HG03196 (cell line): ENCODE data around the gene TBK1.
"Not testable (repeated sequence)": the region's sequence is repeated elsewhere in the genome, so short reads cannot be mapped to it uniquely, and the experiment has no call there.

Experiments
- ATAC-seq: cut with Tn5 transposase; IDR thresholded peaks from one replicate; pipeline ENCODE4 v1.9.1; 2021; ENCODE audit not compliant: unreplicated experiment

TBK1 gene

DNA sequence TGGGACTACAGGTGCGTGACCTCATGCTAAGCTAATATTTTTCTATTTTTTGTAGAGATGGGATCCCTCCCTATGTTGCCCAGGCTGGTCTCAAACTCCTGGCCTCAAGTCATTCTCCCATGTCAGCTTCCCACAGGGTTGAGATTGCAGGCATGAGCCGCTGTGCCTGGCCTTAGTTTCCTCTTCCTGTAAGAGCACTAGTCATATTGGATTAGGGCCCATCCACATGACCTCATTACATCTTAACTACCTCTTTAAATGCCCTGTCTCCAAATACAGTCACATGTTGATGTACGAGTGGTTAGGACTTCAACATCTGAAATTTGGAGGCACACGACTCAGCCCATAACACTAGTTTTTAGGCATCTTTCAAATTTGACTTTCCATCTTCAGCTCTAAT is 86.2 kb downstream of the TBK1 start:
- ATAC-seq: no peak

DNA sequence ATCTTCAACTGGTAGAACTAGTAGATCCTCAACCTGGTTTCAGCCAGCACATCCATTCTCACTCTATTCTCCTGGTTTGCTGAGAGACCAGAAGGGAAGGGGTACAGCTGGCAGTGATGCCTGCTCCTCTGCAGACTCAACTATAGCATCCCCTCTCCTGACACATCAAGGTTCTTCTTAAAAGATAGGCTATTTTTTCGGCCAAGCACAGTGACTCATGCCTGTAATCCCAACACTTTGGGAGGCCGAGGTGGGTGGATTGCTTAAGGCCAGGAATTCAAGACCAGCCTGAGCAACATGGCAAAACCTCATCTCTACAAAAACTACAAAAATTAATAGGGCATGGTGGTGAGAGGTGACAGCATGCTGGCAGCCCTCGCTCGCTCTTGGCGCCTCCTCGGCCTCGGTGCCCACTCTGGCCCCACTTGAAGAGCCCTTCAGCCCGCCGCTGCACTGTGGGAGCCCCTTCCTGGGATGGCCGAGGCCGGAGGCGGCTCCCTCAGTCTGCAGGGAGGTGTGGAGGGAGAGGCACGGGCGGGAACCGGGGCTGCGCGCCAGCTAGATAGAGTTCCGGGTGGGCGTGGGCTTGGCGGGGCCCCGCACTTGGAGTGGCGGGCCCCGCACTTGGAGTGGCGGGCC is 90.6 kb downstream of the TBK1 start:
- ATAC-seq: not testable (repeated sequence)

DNA sequence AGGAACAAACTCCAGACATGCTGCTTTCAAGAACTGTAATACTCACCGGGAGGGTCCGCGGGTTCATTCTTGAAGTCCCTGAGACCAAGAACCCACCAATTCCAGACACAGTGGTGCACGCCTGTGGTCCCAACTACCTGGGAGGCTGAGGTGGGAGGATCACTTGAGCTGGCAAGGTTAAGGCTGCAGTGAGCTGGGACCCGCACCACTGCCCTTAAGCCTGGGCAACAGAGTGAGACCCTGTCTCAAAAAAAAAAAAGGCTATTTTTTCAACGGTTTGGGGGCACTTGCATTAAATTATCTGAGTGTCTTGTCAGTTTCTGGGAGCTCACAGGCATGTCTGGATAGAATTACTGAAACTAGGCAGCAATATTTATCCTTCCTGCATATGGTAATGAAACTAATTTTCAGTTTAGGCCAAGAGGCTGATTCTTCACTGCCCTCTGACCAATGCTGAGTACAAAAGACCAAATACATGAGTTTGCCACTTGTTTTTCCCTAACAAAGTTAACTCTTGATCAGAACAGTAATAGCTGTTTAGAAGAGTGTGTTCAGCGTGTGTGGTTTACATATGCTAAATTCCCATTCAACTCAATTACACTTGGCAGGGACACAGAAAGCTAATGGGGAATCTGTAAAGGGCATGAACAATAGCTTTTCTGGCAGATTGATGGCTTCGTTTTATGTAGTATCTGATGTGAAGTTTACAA is 92.6 kb downstream of the TBK1 start:
- ATAC-seq: no peak

DNA sequence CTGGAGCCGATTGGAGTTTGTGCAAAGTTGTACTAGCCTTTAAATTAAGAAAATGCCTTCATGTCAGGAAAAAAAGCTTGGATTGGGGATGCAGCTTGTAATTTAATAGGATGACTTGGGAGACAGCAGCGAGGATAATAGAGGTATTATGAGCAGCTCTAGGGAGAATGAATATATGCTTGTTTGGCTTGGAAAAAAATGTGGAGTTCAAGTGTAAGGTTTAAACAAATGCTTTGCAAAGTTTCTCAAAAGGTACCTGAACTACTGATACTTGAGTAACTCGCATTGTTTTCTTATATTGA is 93.1 kb downstream of the TBK1 start:
- ATAC-seq: no peak

DNA sequence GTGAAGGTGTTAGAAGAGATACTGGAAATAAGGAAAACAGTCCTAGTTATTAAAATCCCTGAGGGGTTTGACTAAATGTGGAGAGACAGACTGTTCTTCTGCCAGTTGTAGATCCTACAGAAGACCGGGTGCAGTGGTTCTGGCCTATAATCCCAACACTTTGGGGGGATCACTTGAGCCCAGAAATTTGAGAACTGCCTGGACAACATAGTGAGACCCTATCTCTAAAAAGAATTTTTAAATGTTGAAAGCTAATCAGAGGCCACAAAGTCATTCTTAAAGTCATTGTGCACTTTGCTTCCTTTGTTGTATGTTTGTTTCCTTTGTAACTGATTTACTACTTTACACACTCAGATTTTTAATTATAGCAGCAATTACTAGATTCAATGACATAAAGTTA is 97.2 kb downstream of the TBK1 start:
- ATAC-seq: no peak

DNA sequence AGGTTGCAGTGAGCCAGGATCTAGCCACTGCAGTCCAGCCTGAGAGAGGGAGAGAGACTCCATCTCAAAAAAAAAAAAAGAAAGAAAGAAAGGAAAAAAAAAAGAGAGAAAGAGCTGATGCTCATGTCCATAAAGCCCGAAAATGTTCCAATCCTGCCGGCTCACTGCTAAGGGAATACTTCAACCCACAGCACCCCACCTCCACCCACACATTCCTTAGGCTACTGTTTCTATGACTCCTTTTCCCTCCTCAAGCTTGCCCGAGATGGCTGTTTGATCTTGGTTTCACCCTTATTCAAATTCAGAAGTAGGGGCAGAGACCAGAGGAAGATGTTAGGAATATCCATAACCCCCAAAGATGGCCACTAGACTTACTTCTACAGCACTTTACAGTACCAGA is 98.8 kb downstream of the TBK1 start:
- ATAC-seq: no peak

DNA sequence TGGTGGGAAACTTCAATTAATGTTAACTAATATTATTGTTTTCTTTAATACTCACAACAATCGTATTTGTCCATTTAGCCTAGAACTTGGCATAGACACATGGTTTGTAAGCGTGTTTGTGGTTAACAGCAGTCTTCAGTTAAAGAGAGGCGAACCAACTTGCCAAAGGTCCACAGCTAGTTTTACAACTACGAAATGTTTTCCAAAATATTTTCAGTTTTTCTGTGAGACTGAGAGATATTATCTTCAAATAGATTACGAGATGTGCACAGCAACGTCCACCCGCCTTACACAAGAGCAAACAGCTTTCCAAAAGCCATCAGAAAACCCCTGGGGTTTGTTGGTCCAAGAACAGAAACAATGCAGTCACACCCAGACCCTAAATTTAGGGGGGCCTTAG is 99.8 kb downstream of the TBK1 start:
- no peak for ATAC-seq
